Measurements from ENCODE around the gene DRC7. TPM values are rescaled to one million over a fixed set of nuclear protein-coding genes. Genes with fewer than 3 reads are reported as not detected.

DRC7 gene
- total and polyA plus RNA-seq, 4 donors, result 0.06 to 1.8 (median 0.08) TPM; not detected in 1

- no peak for TF ChIP-seq CTCF (IDR thresholded peaks at IDR 0.05; ENCODE audit: low read depth, low read length, missing input control)
These were observed 66.7 kb downstream of the DRC7 start (continued) for GRCh38 chr16:57761301-57761700.

DNA sequence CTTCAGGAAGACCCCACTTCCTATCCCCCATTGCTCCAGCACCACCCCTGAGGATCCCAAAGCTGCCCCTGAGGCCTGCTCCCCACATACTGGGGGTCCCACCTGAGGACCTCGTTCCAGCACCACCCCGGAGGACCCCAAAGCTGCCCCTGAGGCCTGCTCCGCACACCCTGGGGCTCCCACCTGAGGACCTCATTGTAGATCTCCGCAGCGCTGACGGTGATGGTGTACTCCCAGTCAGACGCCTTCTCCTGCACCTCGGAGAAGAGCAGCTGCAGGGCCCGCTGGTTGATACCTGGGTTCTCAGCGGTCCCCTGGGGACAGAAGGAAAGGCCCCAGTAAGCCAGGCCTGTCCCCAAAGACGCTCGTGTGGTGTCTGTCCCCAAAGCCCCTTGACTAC lies 67.4 kb downstream of the DRC7 start:
- TF ChIP-seq JUND (IDR thresholded peaks at IDR 0.05) (no peak), NR2F2 (IDR thresholded peaks at IDR 0.05) (no peak), FOXA1 (IDR thresholded peaks at IDR 0.05) (no peak)
- TF ChIP-seq, protein P1, sequence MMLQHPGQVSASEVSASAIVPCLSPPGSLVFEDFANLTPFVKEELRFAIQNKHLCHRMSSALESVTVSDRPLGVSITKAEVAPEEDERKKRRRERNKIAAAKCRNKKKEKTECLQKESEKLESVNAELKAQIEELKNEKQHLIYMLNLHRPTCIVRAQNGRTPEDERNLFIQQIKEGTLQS (IDR thresholded peaks at IDR 0.05), result no peak
- WGBS, result 96% methylated on average over 12 of the region's 12 CpGs
- H3K27me3 ChIP-seq (ENCODE audit: control insufficient read depth in 4 of 4, insufficient read depth in 4 of 4, low read length in 3 of 4), result no peaks in the 10 kb centered on the region
- no peak for DNase-seq (ENCODE audit: low spot score)
- H3K27ac ChIP-seq (ENCODE audit: low read depth in 1 of 2, low read length in 2 of 2), result no peak overlapping the region
- peaks cover 0 to 7% (median 3%) of the 10 kb centered on the region in 4 donors for H3K4me1 ChIP-seq (ENCODE audit: control insufficient read depth in 4 of 4, insufficient read depth in 4 of 4, low read length in 3 of 4)
- H3K4me3 ChIP-seq (ENCODE audit: low read depth in 1 of 3, low read length in 3 of 3), result no peak overlapping the region
- no peaks in the 10 kb centered on the region for H3K9me3 ChIP-seq (ENCODE audit: control insufficient read depth in 4 of 4, low read length in 3 of 4)
- H3K36me3 ChIP-seq (ENCODE audit: control insufficient read depth in 4 of 4, insufficient read depth in 3 of 4, low read depth in 1 of 4, low read length in 3 of 4), result peaks cover 5 to 73% (median 22%) of the 10 kb centered on the region in 4 donors
- no peak overlapping the region for H3K9ac ChIP-seq (ENCODE audit: low read depth in 1 of 2, low read length in 2 of 2)

- Histone ChIP-seq H3K4me1 (ENCODE audit: control insufficient read depth in 4 of 4, insufficient read depth in 4 of 4, low read length in 3 of 4) (peaks cover 0 to 6% (median under 1%) of the 10 kb centered on the region in 4 donors), H3K27me3 (ENCODE audit: control insufficient read depth in 4 of 4, insufficient read depth in 4 of 4, low read length in 3 of 4) (no peaks in the 10 kb centered on the region), H3K4me3 (ENCODE audit: low read depth in 1 of 3, low read length in 3 of 3) (no peak overlapping the region), H3K36me3 (ENCODE audit: control insufficient read depth in 4 of 4, insufficient read depth in 3 of 4, low read depth in 1 of 4, low read length in 3 of 4) (peaks cover 7 to 78% (median 25%) of the 10 kb centered on the region in 4 donors), H3K27ac (ENCODE audit: low read depth in 1 of 2, low read length in 2 of 2) (no peak overlapping the region), H3K9me3 (ENCODE audit: control insufficient read depth in 4 of 4, low read length in 3 of 4) (no peaks in the 10 kb centered on the region), H3K9ac (ENCODE audit: low read depth in 1 of 2, low read length in 2 of 2) (no peak overlapping the region)
- WGBS, result 79% methylated on average over 15 of the region's 15 CpGs
- TF ChIP-seq, protein P2, sequence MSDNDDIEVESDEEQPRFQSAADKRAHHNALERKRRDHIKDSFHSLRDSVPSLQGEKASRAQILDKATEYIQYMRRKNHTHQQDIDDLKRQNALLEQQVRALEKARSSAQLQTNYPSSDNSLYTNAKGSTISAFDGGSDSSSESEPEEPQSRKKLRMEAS (IDR thresholded peaks at IDR 0.05), result no peak
- DNase-seq (ENCODE audit: low spot score), result no peak
These were observed 67.9 kb downstream of the DRC7 start for GRCh38 chr16:57762365-57763040.

DNA sequence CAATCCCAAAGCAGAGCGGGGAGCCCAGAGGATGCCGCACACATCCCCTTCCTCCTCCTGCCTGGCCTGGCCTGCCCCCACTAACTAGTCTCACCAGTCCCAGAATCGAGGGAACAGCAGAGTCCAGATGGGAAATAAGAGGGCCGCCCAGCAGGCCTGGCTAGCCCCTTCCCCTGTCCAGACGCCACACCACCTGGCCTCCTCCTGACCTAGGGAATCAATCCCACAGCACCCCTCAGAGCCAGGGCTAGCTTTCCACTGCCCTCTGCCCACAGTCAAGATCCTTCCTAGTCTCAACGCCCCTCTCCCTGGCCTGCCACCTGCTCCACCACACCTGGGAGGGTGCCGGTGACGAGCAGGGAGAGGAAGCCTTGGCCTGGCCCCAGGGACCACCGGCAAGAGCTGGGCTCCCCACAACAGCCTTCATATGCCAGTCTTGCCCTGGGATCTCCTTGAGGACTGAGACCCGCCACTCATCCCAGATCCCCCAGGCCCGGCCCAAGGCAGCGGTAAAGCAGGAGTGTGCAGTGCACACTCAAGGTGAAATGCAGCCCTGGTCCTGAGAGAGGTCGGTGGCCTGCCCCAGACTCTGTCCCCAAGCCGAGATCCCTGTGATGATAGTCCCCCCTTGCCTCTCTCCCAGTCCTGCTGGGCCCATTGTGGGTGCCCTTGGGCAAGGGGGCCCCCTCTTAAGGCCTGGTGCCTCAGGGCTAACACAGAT lies 68.8 kb downstream of the DRC7 start:
- no peak for DNase-seq (ENCODE audit: low spot score)
- no peak overlapping the region for H3K4me3 ChIP-seq (ENCODE audit: low read depth in 1 of 3, low read length in 3 of 3)
- H3K27ac ChIP-seq (ENCODE audit: low read depth in 1 of 2, low read length in 2 of 2), result no peak overlapping the region
- 96% methylated on average over 14 of the region's 14 CpGs for WGBS
- no peak for TF ChIP-seq CTCF (IDR thresholded peaks at IDR 0.05; ENCODE audit: low read depth, low read length, missing input control)
- TF ChIP-seq, protein P3, sequence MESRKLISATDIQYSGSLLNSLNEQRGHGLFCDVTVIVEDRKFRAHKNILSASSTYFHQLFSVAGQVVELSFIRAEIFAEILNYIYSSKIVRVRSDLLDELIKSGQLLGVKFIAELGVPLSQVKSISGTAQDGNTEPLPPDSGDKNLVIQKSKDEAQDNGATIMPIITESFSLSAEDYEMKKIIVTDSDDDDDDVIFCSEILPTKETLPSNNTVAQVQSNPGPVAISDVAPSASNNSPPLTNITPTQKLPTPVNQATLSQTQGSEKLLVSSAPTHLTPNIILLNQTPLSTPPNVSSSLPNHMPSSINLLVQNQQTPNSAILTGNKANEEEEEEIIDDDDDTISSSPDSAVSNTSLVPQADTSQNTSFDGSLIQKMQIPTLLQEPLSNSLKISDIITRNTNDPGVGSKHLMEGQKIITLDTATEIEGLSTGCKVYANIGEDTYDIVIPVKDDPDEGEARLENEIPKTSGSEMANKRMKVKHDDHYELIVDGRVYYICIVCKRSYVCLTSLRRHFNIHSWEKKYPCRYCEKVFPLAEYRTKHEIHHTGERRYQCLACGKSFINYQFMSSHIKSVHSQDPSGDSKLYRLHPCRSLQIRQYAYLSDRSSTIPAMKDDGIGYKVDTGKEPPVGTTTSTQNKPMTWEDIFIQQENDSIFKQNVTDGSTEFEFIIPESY (IDR thresholded peaks at IDR 0.05), result no peak
- no peak for TF ChIP-seq RXRA (IDR thresholded peaks at IDR 0.05)
- TF ChIP-seq FOXA1 (IDR thresholded peaks at IDR 0.05), result no peak
- no peak for TF ChIP-seq JUND (IDR thresholded peaks at IDR 0.05)
- TF ChIP-seq, protein P1 (IDR thresholded peaks at IDR 0.05), result no peak
- no peak for TF ChIP-seq FOXA2 (IDR thresholded peaks at IDR 0.05)
- TF ChIP-seq GABPA (IDR thresholded peaks at IDR 0.05 in 1 of 2, conservative IDR thresholded peaks at IDR 0.05 in 1 of 2), result no peak
- no peak for TF ChIP-seq NR2F2 (IDR thresholded peaks at IDR 0.05)
- no peak for TF ChIP-seq REST (IDR thresholded peaks at IDR 0.05)
- peaks cover 0 to 5% (median 0%) of the 10 kb centered on the region in 4 donors for H3K4me1 ChIP-seq (ENCODE audit: control insufficient read depth in 4 of 4, insufficient read depth in 4 of 4, low read length in 3 of 4)
- H3K27me3 ChIP-seq (ENCODE audit: control insufficient read depth in 4 of 4, insufficient read depth in 4 of 4, low read length in 3 of 4), result no peaks in the 10 kb centered on the region
- no peaks in the 10 kb centered on the region for H3K9me3 ChIP-seq (ENCODE audit: control insufficient read depth in 4 of 4, low read length in 3 of 4)
- no peak overlapping the region for H3K9ac ChIP-seq (ENCODE audit: low read depth in 1 of 2, low read length in 2 of 2)
- H3K36me3 ChIP-seq (ENCODE audit: control insufficient read depth in 4 of 4, insufficient read depth in 3 of 4, low read depth in 1 of 4, low read length in 3 of 4), result peaks cover 10 to 82% (median 25%) of the 10 kb centered on the region in 4 donors
